NCI-H82 treated with DMSO at 0.1 percent for 48 hours (cell line): Measurements from ENCODE around the gene FYCO1.

ENCODE experiments used
- DNase-seq: peaks from one replicate; lab custom pipeline; 2025; ENCODE audit not compliant: unreplicated experiment; lab: John Stamatoyannopoulos, UW

The FYCO1 gene

GRCh38 chr3:45943207-45943846 is 52.3 kb downstream of the FYCO1 start, which contains the start of gene CXCR6:
CXCR6 (plus strand) TSS chr3:45943464; CDS start chr3:45946482, 3,018 bp downstream.
- DNase-seq, result no peak

DNA sequence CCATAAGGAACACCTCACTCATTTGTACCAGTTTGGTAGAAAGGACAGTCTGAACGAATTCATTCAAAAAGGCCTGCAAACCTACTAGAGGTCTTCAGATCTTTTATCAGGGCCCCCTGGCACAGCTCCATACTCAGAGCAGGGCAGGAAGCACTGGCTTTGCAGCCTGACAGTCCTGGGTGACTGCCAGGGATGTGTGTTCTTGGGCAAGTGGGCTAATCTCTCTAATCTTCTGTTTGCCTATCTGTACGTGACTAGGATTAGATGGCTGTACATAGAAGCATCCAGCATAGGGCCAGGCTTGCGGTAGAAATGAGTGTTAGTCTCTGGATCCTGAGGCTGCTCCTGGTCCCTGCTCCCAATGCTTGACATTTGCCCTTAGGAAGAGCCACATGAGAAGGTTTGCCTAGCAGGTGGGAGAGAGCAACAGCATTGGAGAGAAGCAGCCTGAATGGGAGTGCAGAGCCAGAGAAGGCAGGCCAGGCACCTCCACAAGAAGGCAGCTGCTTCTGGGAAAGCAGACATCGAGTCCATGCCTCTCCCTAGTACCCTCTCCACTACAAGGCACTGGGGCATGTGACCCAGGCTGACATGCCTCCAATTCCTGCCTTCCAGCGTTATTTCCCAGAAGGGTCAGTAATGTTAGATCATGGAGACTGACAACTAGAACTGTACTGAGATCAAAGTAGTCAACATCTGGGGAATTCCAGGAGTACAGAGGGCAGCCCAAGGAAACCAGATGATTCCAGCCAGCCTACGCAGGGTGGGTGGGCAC is 53.4 kb downstream of the FYCO1 start:
- peak; percentile 65 for DNase-seq

DNA sequence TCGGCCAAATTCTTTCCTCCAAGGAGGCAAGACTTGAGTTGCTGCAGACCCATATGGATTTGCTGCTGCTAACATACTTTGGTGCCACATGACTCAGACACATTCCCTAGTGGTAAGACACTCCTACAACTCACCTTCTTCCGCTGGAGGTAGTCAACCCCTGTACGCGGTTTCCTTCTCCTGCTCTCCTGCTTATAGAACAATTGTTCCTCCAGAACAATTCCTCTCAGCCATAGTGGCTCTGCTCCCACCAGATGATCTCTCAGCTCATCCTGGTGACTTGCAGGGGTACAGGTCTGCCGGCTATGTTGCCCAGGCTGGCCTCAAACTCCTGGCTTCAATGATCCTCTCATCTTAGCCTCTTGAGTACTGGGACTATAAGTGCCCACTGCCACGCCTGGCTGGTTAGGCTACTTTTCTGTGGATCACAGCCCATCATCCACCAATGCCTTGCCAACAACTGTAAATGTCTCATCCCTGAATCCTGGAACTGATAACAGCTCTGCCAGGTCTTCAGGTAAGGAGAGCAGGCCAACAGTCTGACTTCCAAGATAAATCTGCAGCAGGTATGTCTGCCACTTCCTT is 54.8 kb downstream of the FYCO1 start:
- DNase-seq, result no peak

GRCh38 chr3:45940004-45940780 is 55.4 kb downstream of the FYCO1 start:
- DNase-seq, result no peak

- DNase-seq, result peak; percentile 32
Observed at GRCh38 chr3:45939341-45939771, 56.3 kb downstream of the FYCO1 start.

DNA sequence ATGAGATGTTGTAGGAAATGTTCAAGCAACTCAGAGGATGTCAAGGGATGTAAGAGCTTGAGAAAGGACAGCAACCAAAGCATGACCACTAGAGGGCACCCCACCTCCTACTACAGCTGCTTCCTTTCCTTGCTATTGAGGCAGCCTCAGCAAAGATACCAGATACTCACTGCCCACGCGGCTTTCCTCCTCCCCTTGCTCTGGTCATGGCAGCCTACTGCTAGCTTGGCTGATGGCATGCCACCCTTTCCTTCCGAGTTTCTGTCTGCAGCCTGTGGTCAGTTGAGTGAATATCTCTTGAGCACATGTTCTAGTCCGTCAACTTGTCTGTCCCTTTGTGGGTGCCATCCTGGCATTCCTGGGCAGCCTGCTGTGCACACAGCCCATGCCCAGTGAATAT is 56.8 kb downstream of the FYCO1 start:
- peak; percentile 52 for DNase-seq

GRCh38 chr3:45938043-45938435 is 57.6 kb downstream of the FYCO1 start:
- DNase-seq, result no peak

GRCh38 chr3:45937206-45938042 is 58.2 kb downstream of the FYCO1 start:
- no peak for DNase-seq

GRCh38 chr3:45936261-45936660 is 59.4 kb downstream of the FYCO1 start:
- no peak for DNase-seq

DNA sequence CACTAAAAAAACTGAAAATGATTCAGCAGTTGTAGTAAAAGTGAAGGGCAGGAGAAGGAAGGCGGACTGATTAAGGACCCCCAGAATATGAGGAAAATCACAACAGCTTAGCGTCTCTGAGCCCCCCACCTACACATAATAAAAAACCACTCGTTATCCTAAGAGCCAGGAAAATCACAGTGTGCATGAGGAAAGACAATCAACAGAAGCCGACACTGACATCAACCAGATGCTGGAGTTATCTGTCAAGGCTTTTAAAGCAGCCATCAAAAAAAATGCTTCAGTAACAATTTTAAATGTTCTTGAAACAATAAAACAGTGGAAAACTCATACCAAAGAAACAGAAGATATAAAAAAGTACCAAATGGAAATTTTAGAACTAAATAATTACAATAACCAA is 62.0 kb downstream of the FYCO1 start:
- DNase-seq, result no peak

- DNase-seq, result no peak
Observed at GRCh38 chr3:45932112-45932511, 63.5 kb downstream of the FYCO1 start.

DNA sequence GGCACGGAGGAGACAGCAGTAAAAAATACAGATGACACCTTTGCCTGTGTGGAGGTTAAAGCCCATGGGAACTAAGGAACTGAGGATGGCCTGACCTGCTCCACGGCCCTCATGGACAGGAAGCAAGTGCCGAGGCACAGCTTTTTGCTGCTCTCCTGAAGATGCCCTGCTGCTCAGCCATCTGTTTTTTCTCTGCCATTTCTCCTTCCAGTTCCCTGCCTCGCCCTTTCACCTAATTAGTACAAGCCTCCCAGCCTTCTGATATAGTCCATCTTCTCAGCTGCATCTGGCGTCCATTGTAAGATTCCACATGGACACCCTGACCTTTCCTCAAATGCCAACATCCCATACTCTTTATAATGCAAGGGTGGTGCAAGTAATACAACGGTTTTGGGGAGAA is 64.1 kb downstream of the FYCO1 start:
- no peak for DNase-seq

DNA sequence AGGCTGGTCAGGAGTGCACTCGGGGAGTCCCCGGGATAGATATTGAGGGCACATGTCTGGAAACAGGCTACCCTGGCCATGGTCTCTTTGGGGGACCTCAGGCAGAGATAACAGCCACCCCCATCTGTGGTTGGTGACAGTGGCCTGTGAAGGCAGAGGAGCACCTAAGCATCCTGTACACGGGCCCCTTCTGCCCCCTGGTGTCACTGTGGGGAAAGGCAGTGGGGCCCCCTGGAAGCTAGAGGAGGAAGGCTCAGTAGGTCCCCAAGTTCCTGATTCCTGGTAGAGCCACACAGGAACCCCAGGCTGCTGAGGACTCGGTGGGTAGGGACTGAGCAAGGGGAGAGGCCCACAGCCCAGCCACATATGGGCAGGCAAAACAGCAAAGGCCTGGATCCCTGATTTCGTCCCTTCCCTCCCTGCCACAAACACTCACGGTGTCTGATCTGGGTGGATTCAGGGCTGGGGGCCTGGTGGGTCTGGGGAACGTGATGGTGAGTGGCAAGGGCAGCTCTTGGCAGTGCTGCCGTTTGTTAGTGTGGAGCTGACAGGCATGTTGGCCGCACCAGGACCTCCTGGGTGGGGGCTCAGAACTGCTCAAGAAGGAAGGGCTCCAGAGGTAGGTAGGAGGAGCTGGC is 66.5 kb downstream of the FYCO1 start:
- DNase-seq, result no peak

- DNase-seq, result no peak
Observed at GRCh38 chr3:45927881-45928280, 67.7 kb downstream of the FYCO1 start.

GRCh38 chr3:45923755-45924154 is 71.9 kb downstream of the FYCO1 start:
- DNase-seq, result no peak

GRCh38 chr3:45922950-45923590 is 72.6 kb downstream of the FYCO1 start:
- no peak for DNase-seq

DNA sequence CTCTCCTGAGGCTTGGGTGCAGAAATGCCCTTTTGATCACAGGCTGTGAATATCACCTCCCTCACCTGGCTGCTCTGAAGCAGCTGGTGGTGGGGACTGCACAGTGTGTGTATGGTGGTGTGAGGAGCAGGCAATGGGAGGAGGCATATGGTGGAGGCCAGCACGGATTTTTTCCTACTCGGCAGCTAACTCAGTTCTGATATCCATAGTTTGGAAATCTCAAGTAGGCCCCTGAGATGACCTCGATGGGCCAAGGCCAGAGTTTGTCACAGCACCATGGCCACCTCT is 73.6 kb downstream of the FYCO1 start:
- DNase-seq, result no peak

GRCh38 chr3:45921158-45922038 is 74.2 kb downstream of the FYCO1 start:
- no peak for DNase-seq
